B cell (primary cell): ENCODE results near the gene DEF6. TPM values are rescaled to one million over a fixed set of nuclear protein-coding genes. Genes with fewer than 3 reads are reported as not detected.

Experiments
- ATAC-seq: fragments of 200-7000 bp; cut with Tn5 transposase; one replicate; pipeline ENCODE4 v1.10.0; 2021; ENCODE audit warnings: low read depth, mild to moderate bottlenecking, moderate number of reproducible peaks, moderate library complexity
- CTCF ChIA-PET: fragments of 350-600 bp; sonication (Branson Sonifier 250); formaldehyde crosslinking; loops from one replicate; lab custom pipeline; 2021; ENCODE audit warnings: antibody characterized with exemption, inconsistent platforms; lab: Charles Lee
- POLR2A ChIA-PET: fragments of 350-600 bp; sonication (Branson Sonifier 250); formaldehyde crosslinking; loops from one replicate; lab custom pipeline; 2021; ENCODE audit warnings: antibody characterized with exemption; lab: Charles Lee
- DNase-seq: peaks from one replicate; pipeline ENCODE4 v3.0.0; 2013
- H2AFZ ChIP-seq: 2 replicates; pipeline ENCODE4 v1.6.1; 2012; ENCODE audit warnings: mild to moderate bottlenecking, low read depth, low read length; ENCODE audit not compliant: insufficient read depth, poor library complexity, severe bottlenecking
- H3K27ac ChIP-seq, 2 donors: 1 replicate in 1 of 2; 2 replicates in 1 of 2; pipeline ENCODE4 v1.5.1; 2012 to 2013; ENCODE audit warnings: low read length in 2 of 2, mild to moderate bottlenecking in 2 of 2, moderate library complexity in 1 of 2
- H3K27me3 ChIP-seq, 4 experiments: fragments of 200-600 bp in 1 of 4; sonication (generic) in 1 of 4; replicated peaks in 1 of 4; 1 replicate in 2 of 4; 2 replicates in 2 of 4; pipeline versions ENCODE4 v1.6.1 to v1.7.0; 2013 to 2016; ENCODE audit warnings: low read length in 3 of 4, mild to moderate bottlenecking in 2 of 4, mixed read lengths in 1 of 4, moderate library complexity in 1 of 4; ENCODE audit not compliant: insufficient read depth in 4 of 4, control insufficient read depth in 3 of 4; ENCODE audit errors: control extremely low read depth in 1 of 4
- H3K36me3 ChIP-seq, 2 experiments: replicated peaks in 1 of 2; 1 replicate in 1 of 2; 2 replicates in 1 of 2; pipeline versions ENCODE4 v1.6.1 to v1.7.1; 2013; ENCODE audit warnings: low read length in 1 of 2; ENCODE audit not compliant: insufficient read depth in 2 of 2, control insufficient read depth in 1 of 2; ENCODE audit errors: control extremely low read depth in 1 of 2, extremely low read depth in 1 of 2
- H3K4me1 ChIP-seq, 2 donors: fragments of 200-600 bp in 1 of 2; sonication (generic) in 1 of 2; 1 replicate in 1 of 2; 2 replicates in 1 of 2; pipeline versions ENCODE4 v1.5.1 to v1.6.1; 2013 to 2017; ENCODE audit warnings: low read length in 2 of 2; ENCODE audit not compliant: control insufficient read depth in 2 of 2, insufficient read depth in 2 of 2
- H3K4me2 ChIP-seq: replicated peaks from 2 replicates; pipeline ENCODE3; 2012; ENCODE audit warnings: mild to moderate bottlenecking, low read depth, low read length; ENCODE audit not compliant: poor library complexity, severe bottlenecking
- H3K4me3 ChIP-seq, 5 experiments: fragments of 200-600 bp in 1 of 5; sonication (generic) in 1 of 5; 1 replicate in 3 of 5; 2 replicates in 2 of 5; pipeline versions ENCODE4 v1.5.1 to v1.7.0; 2011 to 2016; ENCODE audit warnings: low read length in 4 of 5, mild to moderate bottlenecking in 4 of 5, low read depth in 2 of 5, control low read depth in 1 of 5, moderate library complexity in 1 of 5; ENCODE audit not compliant: insufficient read depth in 1 of 5; ENCODE audit errors: control extremely low read depth in 1 of 5, extremely low read depth in 1 of 5
- H3K79me2 ChIP-seq: fragments of 200-600 bp; sonication (generic); one replicate; pipeline ENCODE4 v1.6.0; 2016; ENCODE audit warnings: low read length; ENCODE audit not compliant: control insufficient read depth, insufficient read depth
- H3K9ac ChIP-seq: fragments of 200-600 bp; sonication (generic); 2 replicates; pipeline ENCODE4 v1.6.1; 2017; ENCODE audit warnings: mild to moderate bottlenecking, low read length, moderate library complexity
- H3K9me3 ChIP-seq, 3 donors: one replicate each; pipeline versions ENCODE4 v1.6.1 to v1.7.1; 2013; ENCODE audit warnings: low read length in 2 of 3; ENCODE audit not compliant: control insufficient read depth in 2 of 3, insufficient read depth in 1 of 3; ENCODE audit errors: control extremely low read depth in 1 of 3
- H4K20me1 ChIP-seq: 2 replicates; pipeline ENCODE4 v1.6.0; 2012; ENCODE audit warnings: mild to moderate bottlenecking, low read length; ENCODE audit not compliant: insufficient read depth, control insufficient read depth, poor library complexity, severe bottlenecking
- H3K27ac Mint-ChIP-seq: one replicate; pipeline ENCODE4 v1.8.0; 2021; ENCODE audit warnings: mixed read lengths
- H3K27me3 Mint-ChIP-seq: one replicate; pipeline ENCODE4 v1.8.0; 2021; ENCODE audit warnings: mixed read lengths
- H3K4me1 Mint-ChIP-seq: one replicate; pipeline ENCODE4 v1.8.0; 2021; ENCODE audit warnings: mixed read lengths
- H3K4me3 Mint-ChIP-seq: one replicate; pipeline ENCODE4 v1.8.0; 2021; ENCODE audit warnings: mixed read lengths
- H3K9me3 Mint-ChIP-seq: one replicate; pipeline ENCODE4 v1.8.0; 2022; ENCODE audit warnings: mixed read lengths; ENCODE audit not compliant: insufficient read depth
- EZH2 ChIP-seq: IDR thresholded peaks from 2 replicates; pipeline ENCODE4 v1.6.1; 2012; ENCODE audit warnings: borderline replicate concordance, low read depth, mild to moderate bottlenecking, moderate library complexity, low read length; ENCODE audit not compliant: insufficient read depth, poor library complexity, severe bottlenecking
- WGBS: methylation state at CpG from one replicate; pipeline ENCODE4 v1.1.5; 2013; ENCODE audit warnings: missing lambda C conversion rate; ENCODE audit not compliant: insufficient coverage; 5-methylcytosine and 5-hydroxymethylcytosine counted together
- intact Hi-C: fragments of 100-400 bp; cut with micrococcal nuclease; formaldehyde crosslinking; loops from one replicate; pipeline ENCODE4 v1.10.0; 2022
- polyA plus RNA-seq: library from polyadenylated mRNA; depleted of rRNA; stranded (reverse); fragments of >200 nt; gene quantifications from 2 replicates; pipeline ENCODE4 v1.2.3, GENCODE V29; 2012
- total RNA-seq, 2 donors: library from RNA; stranded (reverse); fragments of 120-200 nt in 1 of 2; gene quantifications; 1 replicate in 1 of 2; 2 replicates in 1 of 2; pipeline versions ENCODE4 v1.2.3 to v1.2.4, GENCODE V29; 2013 to 2022
- TF ChIP-seq, protein P1 (sequence below): fragments of 200-600 bp; IDR thresholded peaks from one replicate; pipeline ENCODE4 v1.8.0; 2022; ENCODE audit warnings: antibody characterized with exemption, mild to moderate bottlenecking

DEF6 gene
- total and polyA plus RNA-seq, 2 donors (not counting 1 experiment from before 2014, with no cell fraction given) = 105 to 159 TPM

DNA sequence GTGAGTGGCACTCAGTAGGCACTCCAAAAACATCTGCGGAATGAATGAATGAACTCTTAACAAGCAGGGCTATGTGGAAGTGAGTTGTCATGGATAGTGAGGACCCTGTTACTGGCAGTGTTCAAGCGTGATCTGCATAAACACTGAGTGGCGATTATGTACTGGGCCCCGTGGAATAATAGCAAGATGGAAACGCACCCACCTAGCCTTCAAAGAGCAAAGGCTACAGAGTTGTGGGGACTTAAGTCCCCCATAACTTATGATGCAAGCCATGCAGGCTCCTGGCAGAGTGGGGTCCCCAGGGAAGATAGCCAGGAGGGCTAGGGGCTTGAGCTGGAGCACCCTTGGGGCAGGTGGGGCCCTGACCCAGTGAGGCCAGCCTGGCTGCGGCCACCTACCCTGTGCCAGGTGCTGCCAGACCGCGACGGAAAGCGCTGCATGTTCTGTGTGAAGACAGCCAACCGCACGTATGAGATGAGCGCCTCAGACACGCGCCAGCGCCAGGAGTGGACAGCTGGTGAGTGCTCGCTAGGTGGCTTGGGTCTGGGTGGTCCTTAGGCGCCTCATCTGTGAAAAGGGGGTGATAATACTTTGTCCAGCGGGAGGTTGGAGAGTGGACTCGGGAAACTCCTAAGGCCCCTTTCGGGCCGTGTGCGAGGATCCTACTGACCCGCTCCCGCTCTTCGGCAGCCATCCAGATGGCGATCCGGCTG is 20.0 kb downstream of the DEF6 start:
- ChIA-PET POLR2A (no interaction called here), CTCF (interaction anchor here (1.5 to 9.7 kb wide), 3 partner anchors 9 to 20 kb away, joined by 8 to 87 read pairs (median 14); partner anchors contain the start of gene DEF6)
- TF ChIP-seq EZH2 = no peak
- TF ChIP-seq, protein P1, sequence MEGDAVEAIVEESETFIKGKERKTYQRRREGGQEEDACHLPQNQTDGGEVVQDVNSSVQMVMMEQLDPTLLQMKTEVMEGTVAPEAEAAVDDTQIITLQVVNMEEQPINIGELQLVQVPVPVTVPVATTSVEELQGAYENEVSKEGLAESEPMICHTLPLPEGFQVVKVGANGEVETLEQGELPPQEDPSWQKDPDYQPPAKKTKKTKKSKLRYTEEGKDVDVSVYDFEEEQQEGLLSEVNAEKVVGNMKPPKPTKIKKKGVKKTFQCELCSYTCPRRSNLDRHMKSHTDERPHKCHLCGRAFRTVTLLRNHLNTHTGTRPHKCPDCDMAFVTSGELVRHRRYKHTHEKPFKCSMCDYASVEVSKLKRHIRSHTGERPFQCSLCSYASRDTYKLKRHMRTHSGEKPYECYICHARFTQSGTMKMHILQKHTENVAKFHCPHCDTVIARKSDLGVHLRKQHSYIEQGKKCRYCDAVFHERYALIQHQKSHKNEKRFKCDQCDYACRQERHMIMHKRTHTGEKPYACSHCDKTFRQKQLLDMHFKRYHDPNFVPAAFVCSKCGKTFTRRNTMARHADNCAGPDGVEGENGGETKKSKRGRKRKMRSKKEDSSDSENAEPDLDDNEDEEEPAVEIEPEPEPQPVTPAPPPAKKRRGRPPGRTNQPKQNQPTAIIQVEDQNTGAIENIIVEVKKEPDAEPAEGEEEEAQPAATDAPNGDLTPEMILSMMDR = no peak
- Histone ChIP-seq H3K9me3 (no peaks in the 10 kb centered on the region), H4K20me1 (peaks cover 28% of the 10 kb centered on the region), H3K27me3 (no peaks in the 10 kb centered on the region), H2AFZ (no peak overlapping the region), H3K9ac (no peak overlapping the region), H3K36me3 (peaks cover 0 to 80% of the 10 kb centered on the region in 2 experiments), H3K27ac (no peak overlapping the region), H3K4me2 (no peak overlapping the region), H3K4me3 (no peak overlapping the region), H3K4me1 (peaks cover 2 to 5% of the 10 kb centered on the region in 2 donors), H3K79me2 (peaks cover 54% of the 10 kb centered on the region)
- peaks cover 20% of the 10 kb centered on the region for H3K4me1 Mint-ChIP-seq
- WGBS = 98% methylated on average over 28 of the region's 28 CpGs
- H3K27me3 Mint-ChIP-seq = no peaks in the 10 kb centered on the region
- H3K9me3 Mint-ChIP-seq = no peaks in the 10 kb centered on the region
- DNase-seq = no peak
- H3K4me3 Mint-ChIP-seq = no peak overlapping the region
- ATAC-seq = no peak
- intact Hi-C loops = no loop called here
- H3K27ac Mint-ChIP-seq = no peak overlapping the region
